Measurements from ENCODE around the gene CD300LD. TPM values are rescaled to one million over a fixed set of nuclear protein-coding genes. Genes with fewer than 3 reads are reported as not detected.

The CD300LD gene
- polyA plus RNA-seq, 1 of the 3 experiments (the other 2 are of a cell fraction) = not detected

GRCh38 chr17:74612046-74612445 is 20.0 kb upstream of the CD300LD start:
- Histone ChIP-seq H2AFZ (ENCODE audit: low read depth) (no peak overlapping the region), H4K20me1 (ENCODE audit: insufficient read depth) (no peaks in the 10 kb centered on the region), H3F3A (replicated peaks; ENCODE audit: insufficient read depth) (no peaks in the 10 kb centered on the region), H3K79me2 (ENCODE audit: insufficient read depth) (no peaks in the 10 kb centered on the region), H3K27me3 (ENCODE audit: insufficient read depth) (no peaks in the 10 kb centered on the region), H3K4me3 (ENCODE audit: low read depth in 2 of 2, low read length in 1 of 2) (no peak overlapping the region), H3K9ac (no peak overlapping the region), H3K4me1 (ENCODE audit: control insufficient read depth in 1 of 2, insufficient read depth in 2 of 2, low read depth in 1 of 2, low read length in 1 of 2) (no peaks in the 10 kb centered on the region), H3K9me3 (no peaks in the 10 kb centered on the region; the same call in 1 of the 2 replicates), H3K9me2 (no peaks in the 10 kb centered on the region), H3K4me2 (no peak overlapping the region), H3K36me3 (replicated peaks in 1 of 2; ENCODE audit: control insufficient read depth in 1 of 2, insufficient read depth in 2 of 2, low read length in 1 of 2) (no peaks in the 10 kb centered on the region), H3K27ac (ENCODE audit: low read depth in 2 of 2, low read length in 1 of 2) (no peak overlapping the region)
- TF ChIP-seq USF2 (IDR thresholded peaks at IDR 0.05; ENCODE audit: borderline replicate concordance, low read depth, low read length) = no peak
- TF ChIP-seq EZH2phosphoT487 (IDR thresholded peaks at IDR 0.05; ENCODE audit: borderline replicate concordance, low read depth) = no peak
- TF ChIP-seq REST (IDR thresholded peaks at IDR 0.05; ENCODE audit: low read depth, low read length) = no peak
- no peak for TF ChIP-seq RXRA (IDR thresholded peaks at IDR 0.05; ENCODE audit: borderline replicate concordance, low read depth)
- TF ChIP-seq FOXJ3 (CRISPR knock-in tag; IDR thresholded peaks at IDR 0.05) = no peak
- TF ChIP-seq NRF1 (IDR thresholded peaks at IDR 0.05; ENCODE audit: low read depth, low read length) = no peak
- TF ChIP-seq RFX5 (IDR thresholded peaks at IDR 0.05; ENCODE audit: low read length) = no peak
- no peak for TF ChIP-seq MEF2A (IDR thresholded peaks at IDR 0.05; ENCODE audit: borderline replicate concordance, low read depth)
- no peak for TF ChIP-seq IRF3 (IDR thresholded peaks at IDR 0.05; ENCODE audit: low read depth, low read length)
- TF ChIP-seq POLR2AphosphoS5 (IDR thresholded peaks at IDR 0.05; ENCODE audit: low read depth, low read length) = no peak
- TF ChIP-seq MAX (IDR thresholded peaks at IDR 0.05; ENCODE audit: low read depth) = no peak
- TF ChIP-seq GATA2 (CRISPR knock-in tag; IDR thresholded peaks at IDR 0.05) = no peak
- no peak for TF ChIP-seq FOSL2 (IDR thresholded peaks at IDR 0.05; ENCODE audit: borderline replicate concordance, low read depth)
- TF ChIP-seq ZBTB33 (IDR thresholded peaks at IDR 0.05; ENCODE audit: borderline replicate concordance, low read depth) = no peak
- TF ChIP-seq YY1 (IDR thresholded peaks at IDR 0.05; ENCODE audit: low read depth) = no peak
- TF ChIP-seq PBX3 (IDR thresholded peaks at IDR 0.05) = no peak
- TF ChIP-seq EP300 (IDR thresholded peaks at IDR 0.05; ENCODE audit: borderline replicate concordance in 1 of 2, low read depth in 1 of 2, low read length in 1 of 2) = no peak
- TF ChIP-seq TAF1 (IDR thresholded peaks at IDR 0.05; ENCODE audit: borderline replicate concordance, low read depth, low read length) = no peak
- TF ChIP-seq GABPA (IDR thresholded peaks at IDR 0.05; ENCODE audit: low read depth) = no peak
- no peak for TF ChIP-seq MXI1 (IDR thresholded peaks at IDR 0.05; ENCODE audit: low read depth, low read length)
- 39% methylated on average over 6 of the region's 6 CpGs for WGBS (ENCODE audit: low lambda C conversion rate)
- CTCF ChIA-PET = interaction anchor here (1.2 to 4.4 kb wide), 5 partner anchors 11 to 179 kb away, joined by 3 to 31 read pairs (median 9); partner anchors contain the start of genes CD300H and RAB37
- no peak for DNase-seq
- POLR2A ChIA-PET = interaction anchor here (0.6 to 1.1 kb wide), 2 partner anchors 20 to 172 kb away, joined by 3 read pairs; no protein-coding TSS in a partner anchor
